Activated CD4-positive, CD25-positive, alpha-beta regulatory T cell treated with anti-CD3 and anti-CD28 coated beads, Interleukin-2, amount 50 U/mL, for 24 hours (primary cell): ENCODE results near the gene DOCK8.

Experiments
- ATAC-seq, 2 donors: fragments of 150-1000 bp; cut with Tn5 transposase; one replicate each; pipeline ENCODE4 v1.10.0; 2021; ENCODE audit warnings: mild to moderate bottlenecking in 1 of 2, moderate library complexity in 1 of 2

Gene DOCK8

GRCh38 chr9:316382-316965, 101.8 kb downstream of the DOCK8 start:
- ATAC-seq = peak in 1 of 2 donors; percentile 68

GRCh38 chr9:318646-319045, 104.0 kb downstream of the DOCK8 start:
- no peak for ATAC-seq

GRCh38 chr9:324971-325370, 110.3 kb downstream of the DOCK8 start:
- ATAC-seq = no peak

GRCh38 chr9:326667-327066, 112.0 kb downstream of the DOCK8 start:
- no peak for ATAC-seq

GRCh38 chr9:328453-328852, 113.8 kb downstream of the DOCK8 start:
- ATAC-seq = no peak

GRCh38 chr9:331197-331596, 116.5 kb downstream of the DOCK8 start:
- ATAC-seq = no peak

- ATAC-seq = no peak
These were observed 120.7 kb downstream of the DOCK8 start for GRCh38 chr9:335373-335772.

GRCh38 chr9:336039-336438, 121.4 kb downstream of the DOCK8 start:
- ATAC-seq = no peak

GRCh38 chr9:338602-339001, 123.9 kb downstream of the DOCK8 start:
- no peak for ATAC-seq

- no peak for ATAC-seq
These were observed 127.2 kb downstream of the DOCK8 start for GRCh38 chr9:341634-342421.

GRCh38 chr9:343773-344172, 129.1 kb downstream of the DOCK8 start:
- no peak for ATAC-seq

- ATAC-seq = no peak
These were observed 131.5 kb downstream of the DOCK8 start for GRCh38 chr9:346111-346571.

GRCh38 chr9:347667-348292, 133.1 kb downstream of the DOCK8 start:
- ATAC-seq = no peak

- ATAC-seq = no peak
These were observed 135.7 kb downstream of the DOCK8 start for GRCh38 chr9:350384-350783.

- no peak for ATAC-seq
These were observed 137.3 kb downstream of the DOCK8 start for GRCh38 chr9:351916-352315.

- no peak for ATAC-seq
These were observed 138.4 kb downstream of the DOCK8 start for GRCh38 chr9:353077-353476.

- ATAC-seq = no peak
These were observed 139.8 kb downstream of the DOCK8 start for GRCh38 chr9:354453-354852.

- ATAC-seq = no peak
These were observed 142.9 kb downstream of the DOCK8 start for GRCh38 chr9:357560-357959.

GRCh38 chr9:362561-363273, 148.1 kb downstream of the DOCK8 start:
- ATAC-seq = no peak

- no peak for ATAC-seq
These were observed 148.6 kb downstream of the DOCK8 start for GRCh38 chr9:363274-363612.

- no peak for ATAC-seq
These were observed 150.8 kb downstream of the DOCK8 start for GRCh38 chr9:365436-365835.

GRCh38 chr9:366620-367019, 152.0 kb downstream of the DOCK8 start:
- no peak for ATAC-seq

GRCh38 chr9:370086-370485, 155.4 kb downstream of the DOCK8 start:
- ATAC-seq = no peak

- no peak for ATAC-seq
These were observed 156.7 kb downstream of the DOCK8 start for GRCh38 chr9:371349-371748.
